ENCODE data around the gene LRRC75A. TPM values are rescaled to one million over a fixed set of nuclear protein-coding genes. Genes with fewer than 3 reads are reported as not detected.

The LRRC75A gene
- total and polyA plus RNA-seq, 7 donors, result 0.20 to 0.69 (median 0.30) TPM

DNA sequence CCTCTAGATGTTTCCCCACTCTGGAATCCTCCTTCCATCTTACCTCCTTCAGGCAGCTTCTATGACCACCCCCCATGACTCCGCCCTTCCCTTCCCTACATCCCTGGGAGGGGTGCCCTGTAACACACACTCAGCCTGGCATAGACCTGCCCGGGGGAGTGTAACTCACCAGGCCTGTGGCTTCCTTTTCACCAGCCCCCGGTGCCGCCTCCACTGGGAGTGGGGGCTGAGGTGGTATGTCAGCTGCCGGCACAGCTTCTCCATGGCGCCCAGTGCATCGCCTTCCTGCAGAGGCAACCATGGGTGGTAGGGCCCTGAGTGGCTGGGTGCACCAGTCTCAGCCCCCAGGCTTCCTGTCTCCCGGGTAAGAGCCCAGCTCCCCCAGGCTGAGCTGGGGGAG lies 44.3 kb downstream of the LRRC75A start:
- peaks cover 3% of the 10 kb centered on the region for H3K4me1 ChIP-seq
- 83 to 87% (median 87%) methylated on average over 8 of the region's 8 CpGs for WGBS, 3 donors
- DNase-seq, result no peak

DNA sequence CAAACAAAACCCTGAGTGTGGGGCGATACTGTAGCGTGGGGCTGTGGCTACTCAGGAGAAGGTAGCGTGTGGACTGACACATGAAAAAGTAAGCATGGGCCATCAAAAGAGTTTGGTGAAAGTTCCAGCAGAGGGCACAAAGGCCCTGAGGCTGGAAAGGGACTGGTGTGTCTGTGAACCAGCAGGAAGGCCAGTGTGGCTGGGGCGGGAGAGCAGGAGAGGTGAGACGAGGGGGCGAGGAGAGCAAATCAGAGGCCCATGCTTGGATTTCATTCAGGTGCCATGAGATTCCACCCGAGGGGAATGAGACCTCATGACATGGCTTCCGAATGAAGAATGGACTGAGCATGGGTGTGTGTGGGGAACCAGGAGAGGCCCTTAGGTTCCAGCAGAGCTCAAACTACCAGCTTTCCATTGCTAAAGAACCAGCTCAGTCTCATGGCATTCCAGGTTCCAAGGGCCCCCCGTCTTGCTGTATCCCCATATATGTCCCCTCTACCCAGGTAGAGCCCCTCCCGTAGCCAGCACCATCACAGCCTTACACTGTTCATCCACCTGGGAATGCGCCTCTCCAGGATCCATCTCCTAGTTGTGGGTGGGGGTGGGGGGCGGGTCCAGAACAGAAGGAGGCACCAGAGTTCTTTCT lies 45.5 kb downstream of the LRRC75A start:
- no peak overlapping the region for H3K27ac ChIP-seq
- peaks cover 15% of the 10 kb centered on the region for H3K4me1 ChIP-seq
- no peaks in the 10 kb centered on the region for H3K9me3 ChIP-seq
- DNase-seq (no peak), ATAC-seq (no peak)
- intact Hi-C loops (cut with DNase I), result no loop called here
- TF ChIP-seq, protein P1, sequence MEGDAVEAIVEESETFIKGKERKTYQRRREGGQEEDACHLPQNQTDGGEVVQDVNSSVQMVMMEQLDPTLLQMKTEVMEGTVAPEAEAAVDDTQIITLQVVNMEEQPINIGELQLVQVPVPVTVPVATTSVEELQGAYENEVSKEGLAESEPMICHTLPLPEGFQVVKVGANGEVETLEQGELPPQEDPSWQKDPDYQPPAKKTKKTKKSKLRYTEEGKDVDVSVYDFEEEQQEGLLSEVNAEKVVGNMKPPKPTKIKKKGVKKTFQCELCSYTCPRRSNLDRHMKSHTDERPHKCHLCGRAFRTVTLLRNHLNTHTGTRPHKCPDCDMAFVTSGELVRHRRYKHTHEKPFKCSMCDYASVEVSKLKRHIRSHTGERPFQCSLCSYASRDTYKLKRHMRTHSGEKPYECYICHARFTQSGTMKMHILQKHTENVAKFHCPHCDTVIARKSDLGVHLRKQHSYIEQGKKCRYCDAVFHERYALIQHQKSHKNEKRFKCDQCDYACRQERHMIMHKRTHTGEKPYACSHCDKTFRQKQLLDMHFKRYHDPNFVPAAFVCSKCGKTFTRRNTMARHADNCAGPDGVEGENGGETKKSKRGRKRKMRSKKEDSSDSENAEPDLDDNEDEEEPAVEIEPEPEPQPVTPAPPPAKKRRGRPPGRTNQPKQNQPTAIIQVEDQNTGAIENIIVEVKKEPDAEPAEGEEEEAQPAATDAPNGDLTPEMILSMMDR (IDR thresholded peaks at IDR 0.05), result no peak
- WGBS, 3 donors, result 87 to 93% (median 90%) methylated on average over 12 of the region's 12 CpGs
- no peaks in the 10 kb centered on the region for H3K27me3 ChIP-seq (ENCODE audit: insufficient read depth in 3 of 3, low read length in 2 of 3)
- H3K36me3 ChIP-seq (ENCODE audit: insufficient read depth in 1 of 2, low read depth in 1 of 2), result peaks cover 2 to 73% of the 10 kb centered on the region in 2 donors
- H3K4me3 ChIP-seq, result no peak overlapping the region

More for the DNA sequence above, 44.3 kb downstream of the LRRC75A start:
- peaks cover 2 to 60% of the 10 kb centered on the region in 2 donors for H3K36me3 ChIP-seq (ENCODE audit: insufficient read depth in 1 of 2, low read depth in 1 of 2)
- no peak overlapping the region for H3K4me3 ChIP-seq
- no peaks in the 10 kb centered on the region for H3K27me3 ChIP-seq (ENCODE audit: insufficient read depth in 3 of 3, low read length in 2 of 3)
- intact Hi-C loops (cut with DNase I), result no loop called here
- TF ChIP-seq, protein P1 (IDR thresholded peaks at IDR 0.05), result no peak
- H3K9me3 ChIP-seq, result no peaks in the 10 kb centered on the region
- no peak overlapping the region for H3K27ac ChIP-seq
- ATAC-seq, result no peak

DNA sequence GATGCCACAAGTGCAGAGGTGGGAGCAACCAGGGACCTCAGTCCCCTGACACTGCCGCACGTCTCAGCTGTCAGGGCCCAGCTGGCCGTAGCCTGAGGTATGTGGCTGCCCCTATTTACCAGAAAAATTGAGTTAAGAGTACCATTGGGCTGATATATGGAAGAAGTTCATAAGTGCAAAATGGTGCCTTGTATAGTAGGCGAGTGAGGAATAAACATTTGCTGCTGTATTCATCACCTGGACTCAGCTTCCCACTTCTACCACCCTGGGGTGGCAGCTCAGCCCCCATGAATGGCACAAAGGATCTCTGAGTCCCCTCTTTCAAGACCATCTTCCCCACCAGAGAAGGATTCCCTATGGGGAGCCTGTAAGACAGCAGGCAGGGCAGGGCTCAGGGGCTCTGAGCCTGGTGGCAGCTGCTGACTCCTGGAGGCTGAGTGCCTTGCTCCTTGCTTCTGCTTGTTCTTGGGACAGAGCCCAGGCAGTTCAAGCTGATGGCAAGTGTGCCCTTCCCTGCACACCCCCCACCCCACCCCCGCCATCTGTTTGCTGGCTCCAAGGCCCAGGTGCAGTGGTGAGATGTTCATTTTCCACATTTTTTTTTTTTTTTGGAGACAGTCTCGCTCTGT lies 47.6 kb downstream of the LRRC75A start:
- ATAC-seq (no peak), DNase-seq (no peak)
- TF ChIP-seq, protein P1 (IDR thresholded peaks at IDR 0.05), result no peak
- 79 to 84% (median 81%) methylated on average over 6 of the region's 6 CpGs for WGBS, 3 donors
- Histone ChIP-seq H3K27ac (no peak overlapping the region), H3K4me1 (peaks cover 31% of the 10 kb centered on the region), H3K9me3 (no peaks in the 10 kb centered on the region), H3K36me3 (ENCODE audit: insufficient read depth in 1 of 2, low read depth in 1 of 2) (peaks cover 2 to 88% of the 10 kb centered on the region in 2 donors), H3K27me3 (ENCODE audit: insufficient read depth in 3 of 3, low read length in 2 of 3) (no peaks in the 10 kb centered on the region), H3K4me3 (no peak overlapping the region)
- intact Hi-C loops (cut with DNase I), result no loop called here

DNA sequence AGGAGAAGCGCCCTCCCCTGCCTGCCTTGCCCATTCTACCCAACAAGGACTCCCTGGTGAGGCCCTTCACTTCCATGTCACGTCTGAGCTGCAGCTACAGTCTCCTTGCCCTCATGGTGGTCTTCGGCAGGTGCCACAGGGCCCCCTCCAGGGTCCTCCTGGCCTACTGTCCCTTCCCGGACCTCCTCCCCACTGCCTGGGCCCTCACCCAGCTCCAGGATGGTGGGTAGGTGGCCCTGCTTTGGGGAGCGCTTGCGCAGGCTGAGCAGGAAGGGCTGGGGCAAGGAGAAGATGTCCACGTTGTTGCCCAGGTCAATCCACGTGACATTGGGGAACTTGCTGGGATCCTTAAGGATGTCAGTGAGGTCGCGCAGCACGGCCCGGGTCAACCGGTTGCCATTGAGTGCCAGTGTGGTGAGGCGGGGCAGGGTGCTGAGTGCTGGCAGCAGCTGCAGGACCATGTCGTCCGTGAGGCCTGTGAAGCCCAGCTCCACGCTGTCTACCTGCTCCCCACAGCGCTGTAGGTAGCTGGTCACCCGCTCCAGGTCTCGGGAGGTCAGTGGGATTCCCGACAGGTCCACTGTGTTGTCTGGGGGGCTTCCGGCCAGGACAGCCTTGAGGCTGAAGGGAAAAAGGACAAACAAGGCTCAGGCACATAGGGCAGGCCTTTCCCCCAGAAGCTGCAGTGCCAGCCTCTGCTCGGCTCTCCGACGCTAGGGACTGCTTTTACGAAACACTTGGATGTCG lies 48.3 kb downstream of the LRRC75A start:
- WGBS, 3 donors, result 78 to 85% (median 83%) methylated on average over 27 of the region's 27 CpGs
- ATAC-seq, result no peak
- intact Hi-C loops (cut with DNase I), result no loop called here

More for the DNA sequence above, 48.3 kb downstream of the LRRC75A start:
- TF ChIP-seq, protein P1 (IDR thresholded peaks at IDR 0.05), result no peak
- Histone ChIP-seq H3K4me3 (no peak overlapping the region), H3K27ac (no peak overlapping the region), H3K9me3 (no peaks in the 10 kb centered on the region), H3K27me3 (ENCODE audit: insufficient read depth in 3 of 3, low read length in 2 of 3) (no peaks in the 10 kb centered on the region), H3K4me1 (peaks cover 31% of the 10 kb centered on the region), H3K36me3 (ENCODE audit: insufficient read depth in 1 of 2, low read depth in 1 of 2) (peaks cover 0 to 86% of the 10 kb centered on the region in 2 donors)
- DNase-seq, result no peak

Measured in psoas muscle (tissue), 8 donors.